Measurements from ENCODE around the gene NR2F1.

DNA sequence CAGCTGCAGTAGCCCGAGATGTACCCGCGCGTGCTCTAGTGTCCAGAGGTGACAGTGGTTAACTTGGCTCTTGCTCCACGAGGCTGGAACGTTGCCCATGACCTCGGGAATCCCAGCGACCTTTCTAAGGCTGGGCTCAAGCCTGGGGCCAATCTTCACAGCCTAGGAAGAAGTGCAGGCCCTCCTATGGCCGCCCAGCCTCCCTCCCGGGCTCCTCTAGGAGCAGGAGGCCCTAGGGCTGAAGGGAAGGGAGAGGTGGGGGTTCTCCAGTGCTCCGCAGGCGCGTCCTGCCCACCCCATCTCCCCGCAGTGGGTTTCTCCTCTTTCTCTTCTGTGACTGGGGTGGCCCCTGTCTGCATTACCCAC, 13.3 kb downstream of the NR2F1 start:
- TF ChIP-seq CTCF (IDR thresholded peaks at IDR 0.05) (no peak), POLR2AphosphoS5 (IDR thresholded peaks at IDR 0.05) (no peak)

Measured in gastroesophageal sphincter (tissue), 3 donors.